IMR-90 (cell line): ENCODE data around the gene SCNM1. TPM values are rescaled to one million over a fixed set of nuclear protein-coding genes. Genes with fewer than 3 reads are reported as not detected.

ENCODE experiments used
- ATAC-seq: fragments of 200-7000 bp; cut with Tn5 transposase; 2 replicates; pipeline ENCODE4 v1.9.1; 2020; ENCODE audit warnings: low read depth, mild to moderate bottlenecking, moderate library complexity
- BruUV-seq: library from RNA; stranded (reverse); fragments of 400-500 nt; replicated peaks from 2 replicates; lab custom pipeline; 2021; lab: Mats Ljungman, UMichigan
- CTCF ChIA-PET: fragments of 300-600 bp; formaldehyde crosslinking; extraction: SDS; loops from one replicate; lab custom pipeline; 2021; ENCODE audit warnings: antibody characterized with exemption; lab: Yijun Ruan, JAX
- POLR2A ChIA-PET: fragments of 300-600 bp; sonication (Branson Sonifier 250); formaldehyde crosslinking; loops from one replicate; lab custom pipeline; 2022; ENCODE audit warnings: antibody characterized with exemption; ENCODE audit not compliant: unreplicated experiment; lab: Charles Lee
- DNase-seq: peaks from one replicate; pipeline ENCODE4 v3.0.0; 2013
- H2AFZ ChIP-seq: replicated peaks from 2 replicates; pipeline ENCODE3; 2013; ENCODE audit warnings: low read length, mild to moderate bottlenecking; ENCODE audit not compliant: poor library complexity
- H2AK5ac ChIP-seq: 2 replicates; pipeline ENCODE4 v1.6.1; 2013; ENCODE audit warnings: low read depth, low read length, inconsistent platforms
- H2AK9ac ChIP-seq: replicated peaks from 2 replicates; pipeline ENCODE3; 2013; ENCODE audit warnings: mild to moderate bottlenecking, low read depth, low read length, moderate library complexity; ENCODE audit not compliant: poor library complexity
- H2BK120ac ChIP-seq: 2 replicates; pipeline ENCODE4 v1.6.1; 2013; ENCODE audit warnings: low read depth, low read length, inconsistent platforms
- H2BK15ac ChIP-seq: 3 replicates; pipeline ENCODE4 v1.6.1; 2013; ENCODE audit warnings: low read depth, low read length, inconsistent platforms
- H2BK20ac ChIP-seq: 2 replicates; pipeline ENCODE4 v1.6.1; 2013; ENCODE audit warnings: low read depth, mild to moderate bottlenecking, inconsistent platforms, low read length, moderate library complexity
- H2BK5ac ChIP-seq: 2 replicates; pipeline ENCODE4 v1.6.1; 2013; ENCODE audit warnings: mild to moderate bottlenecking, low read depth, low read length, inconsistent platforms; ENCODE audit not compliant: poor library complexity, severe bottlenecking
- H3K14ac ChIP-seq: replicated peaks from 2 replicates; pipeline ENCODE4 v1.6.1; 2013; ENCODE audit warnings: low read depth, low read length, inconsistent platforms
- H3K18ac ChIP-seq: 2 replicates; pipeline ENCODE4 v1.6.1; 2013; ENCODE audit warnings: low read depth, low read length, control low read depth
- H3K23ac ChIP-seq: 2 replicates; pipeline ENCODE4 v1.6.1; 2013; ENCODE audit warnings: low read depth, low read length, inconsistent platforms
- H3K27ac ChIP-seq: 2 replicates; pipeline ENCODE4 v1.5.1; 2013; ENCODE audit warnings: mild to moderate bottlenecking, control low read depth, low read length; ENCODE audit not compliant: insufficient read depth
- H3K27me3 ChIP-seq: 2 replicates; pipeline ENCODE4 v1.6.1; 2013; ENCODE audit warnings: low read length; ENCODE audit not compliant: control insufficient read depth, insufficient read depth
- H3K36me3 ChIP-seq: 2 replicates; pipeline ENCODE4 v1.6.1; 2013; ENCODE audit warnings: low read length, mixed read lengths; ENCODE audit not compliant: control insufficient read depth, insufficient read depth
- H3K4ac ChIP-seq: 2 replicates; pipeline ENCODE4 v1.6.1; 2013; ENCODE audit warnings: low read depth, low read length, inconsistent platforms
- H3K4me1 ChIP-seq: 2 replicates; pipeline ENCODE4 v1.6.1; 2013; ENCODE audit warnings: low read length, mixed read lengths; ENCODE audit not compliant: control insufficient read depth, insufficient read depth
- H3K4me2 ChIP-seq: 2 replicates; pipeline ENCODE4 v1.6.1; 2013; ENCODE audit warnings: low read depth, mild to moderate bottlenecking, control low read depth, low read length, moderate library complexity
- H3K4me3 ChIP-seq: 2 replicates; pipeline ENCODE4 v1.5.1; 2013; ENCODE audit warnings: low read depth, mild to moderate bottlenecking, control low read depth, low read length, moderate library complexity; ENCODE audit not compliant: insufficient read depth
- H3K56ac ChIP-seq: 2 replicates; pipeline ENCODE4 v1.6.1; 2013; ENCODE audit warnings: low read length, inconsistent platforms; ENCODE audit not compliant: insufficient read depth; ENCODE audit errors: extremely low read depth
- H3K79me1 ChIP-seq, 2 experiments: 2 replicates each; pipeline ENCODE4 v1.6.1; 2013; ENCODE audit warnings: low read length in 2 of 2, inconsistent platforms in 1 of 2, low read depth in 1 of 2
- H3K9ac ChIP-seq: 2 replicates; pipeline ENCODE4 v1.6.1; 2013; ENCODE audit warnings: low read depth, low read length, control low read depth
- H3K9me1 ChIP-seq: 2 replicates; pipeline ENCODE4 v1.6.1; 2013; ENCODE audit warnings: low read length, inconsistent platforms; ENCODE audit not compliant: insufficient read depth
- H3K9me3 ChIP-seq: 2 replicates; pipeline ENCODE4 v1.6.1; 2013; ENCODE audit warnings: low read length; ENCODE audit not compliant: control insufficient read depth, insufficient read depth
- H4K20me1 ChIP-seq: 2 replicates; pipeline ENCODE4 v1.6.1; 2013; ENCODE audit warnings: low read length, inconsistent platforms; ENCODE audit not compliant: insufficient read depth
- H4K5ac ChIP-seq: 2 replicates; pipeline ENCODE4 v1.6.1; 2013; ENCODE audit warnings: mild to moderate bottlenecking, low read depth, low read length, control low read depth
- H4K8ac ChIP-seq, 2 experiments: 2 replicates each; pipeline ENCODE4 v1.6.1; 2013; ENCODE audit warnings: low read depth in 2 of 2, low read length in 2 of 2, control low read depth in 1 of 2, inconsistent platforms in 1 of 2
- H4K91ac ChIP-seq: 2 replicates; pipeline ENCODE4 v1.6.1; 2013; ENCODE audit warnings: low read depth, low read length, inconsistent platforms; ENCODE audit not compliant: insufficient read depth
- CEBPB ChIP-seq: IDR thresholded peaks from 2 replicates; pipeline ENCODE4 v1.6.1; 2012; ENCODE audit warnings: low read depth, low read length, improper control_type of control experiment
- MAZ ChIP-seq: IDR thresholded peaks from 2 replicates; pipeline ENCODE4 v1.6.1; 2012; ENCODE audit warnings: low read depth, mild to moderate bottlenecking, low read length, improper control_type of control experiment, moderate library complexity, borderline replicate concordance
- NFE2L2 ChIP-seq: fragments of 150-350 bp; IDR thresholded peaks from 2 replicates; pipeline ENCODE4 v1.6.1; 2016; ENCODE audit warnings: low read depth, mild to moderate bottlenecking, low read length
- SMC3 ChIP-seq: fragments of 150-350 bp; IDR thresholded peaks from 2 replicates; pipeline ENCODE4 v1.6.1; 2016; ENCODE audit warnings: low read depth, mild to moderate bottlenecking, antibody characterized with exemption, low read length, moderate library complexity
- WGBS, 2 experiments: methylation state at CpG; one replicate each; pipeline versions ENCODE4 v1.1.5 to v1.1.7; 2013; ENCODE audit warnings: missing lambda C conversion rate in 2 of 2; ENCODE audit not compliant: insufficient read length in 1 of 2; ENCODE audit errors: extremely low coverage in 2 of 2; 5-methylcytosine and 5-hydroxymethylcytosine counted together
- dilution Hi-C: fragments of 300-500 bp; cut with HindIII; formaldehyde crosslinking; loops from one replicate; pipeline ENCODE4 v1.14.3; 2018; ENCODE audit warnings: low sequenced_read_pairs; ENCODE audit not compliant: unreplicated experiment
- in situ Hi-C: fragments of 300-500 bp; cut with MboI; formaldehyde crosslinking; loops from 3 replicates; pipeline ENCODE4 v1.14.3; 2019; ENCODE audit warnings: low sequenced_read_pairs, inconsistent platforms, mixed read lengths
- intact Hi-C: fragments of 100-400 bp; cut with micrococcal nuclease; formaldehyde crosslinking; loops from 2 replicates; pipeline ENCODE4 v1.10.0; 2022
- polyA plus RNA-seq, 3 experiments: library from polyadenylated mRNA; depleted of rRNA; stranded (reverse); fragments of >200 nt; gene quantifications; 2 replicates each; pipeline ENCODE4 v1.2.3, GENCODE V29; 2012; ENCODE audit warnings: low replicate concordance in 1 of 3
- total RNA-seq: library from RNA; depleted of rRNA; stranded (reverse); fragments of >200 nt; gene quantifications from 2 replicates; pipeline ENCODE4 v1.2.3, GENCODE V29; 2012

SCNM1 gene
- total and polyA plus RNA-seq, 2 of the 4 experiments (the other 2 are of a cell fraction): 27.4 to 33.2 TPM

GRCh38 chr1:151146412-151147131, 19.4 kb upstream of the SCNM1 start, which contains the start of gene SEMA6C (continued):
- TF ChIP-seq MAZ (peak; percentile 35; the same call in 1 of the 2 replicates), NFE2L2 (no peak)

- peak overlapping the region; percentile 24; the same call in 1 of the 2 replicates for H3K23ac ChIP-seq
- DNase-seq (peak; percentile 9), ATAC-seq (no peak)
- peak overlapping the region; percentile 4; the same call in 1 of the 2 replicates for H4K5ac ChIP-seq
- 0 out of 2 replicates have a peak overlapping the region, but pooled peaks have one; percentile 8 for H3K4ac ChIP-seq
- CTCF ChIA-PET: no interaction called here
- H3K27ac ChIP-seq: peak overlapping the region; percentile 19; the same call in 1 of the 2 replicates
- H3K27me3 ChIP-seq: peaks cover 2% of the 10 kb centered on the region; the same call in 1 of the 2 replicates
- H3K9ac ChIP-seq: peak overlapping the region; percentile 36
- dilution Hi-C loops (no loop called here), in situ Hi-C loops (no loop called here), intact Hi-C loops (loop anchor here (5.0 kb wide), 1 partner anchor 75 kb away; the partner anchor contains the start of gene GABPB2)
- no peak overlapping the region for H3K56ac ChIP-seq
- TF ChIP-seq CEBPB (peak; percentile 25; the same call in 1 of the 2 replicates), SMC3 (no peak)
- no CpG with 5 or more reads among the region's 7 CpGs for WGBS, 2 experiments
- H4K8ac ChIP-seq: peak overlapping the region; percentile 49 to 60; a peak in 2 of 4 replicates
- POLR2A ChIA-PET: no interaction called here
- peak overlapping the region; percentile 38; the same call in 1 of the 2 replicates for H3K14ac ChIP-seq
- H3K9me3 ChIP-seq: no peaks in the 10 kb centered on the region
- no TSS peak for BruUV-seq
- H2AK5ac ChIP-seq: no peak overlapping the region
- peak overlapping the region; percentile 47 for H3K4me3 ChIP-seq
- H3K79me1 ChIP-seq: peaks cover 0 to 6% of the 10 kb centered on the region in 2 experiments; a peak in 1 of 4 replicates
- no peak overlapping the region for H2BK5ac ChIP-seq
- H2BK15ac ChIP-seq: no peak overlapping the region
- H4K91ac ChIP-seq: no peak overlapping the region
- H3K18ac ChIP-seq: no peak overlapping the region
- H3K36me3 ChIP-seq: no peaks in the 10 kb centered on the region
- peaks cover 4% of the 10 kb centered on the region; the same call in 1 of the 2 replicates for H3K9me1 ChIP-seq
- peak overlapping the region; percentile 75 for H3K4me2 ChIP-seq
- no peak overlapping the region for H2BK120ac ChIP-seq
- peak overlapping the region; percentile 49 for H2AK9ac ChIP-seq
- no peak overlapping the region for H2BK20ac ChIP-seq
- peaks cover 5% of the 10 kb centered on the region for H3K4me1 ChIP-seq
- H2AFZ ChIP-seq: peak overlapping the region; percentile 83
- peaks cover 5% of the 10 kb centered on the region; the same call in 1 of the 2 replicates for H4K20me1 ChIP-seq
Observed at GRCh38 chr1:151147132-151147503, 18.8 kb upstream of the SCNM1 start.
